ENCODE measurements around the gene ITPA. TPM values are rescaled to one million over a fixed set of nuclear protein-coding genes. Genes with fewer than 3 reads are reported as not detected.
A peak's percentile ranks its signal among the peaks of the same experiment; 100 is the strongest.

Gene ITPA
- total and polyA plus RNA-seq, 2 of the 8 experiments (the other 6 are each of a cell fraction or from before 2014, with no cell fraction given) = 88.2 to 94.0 TPM

DNA sequence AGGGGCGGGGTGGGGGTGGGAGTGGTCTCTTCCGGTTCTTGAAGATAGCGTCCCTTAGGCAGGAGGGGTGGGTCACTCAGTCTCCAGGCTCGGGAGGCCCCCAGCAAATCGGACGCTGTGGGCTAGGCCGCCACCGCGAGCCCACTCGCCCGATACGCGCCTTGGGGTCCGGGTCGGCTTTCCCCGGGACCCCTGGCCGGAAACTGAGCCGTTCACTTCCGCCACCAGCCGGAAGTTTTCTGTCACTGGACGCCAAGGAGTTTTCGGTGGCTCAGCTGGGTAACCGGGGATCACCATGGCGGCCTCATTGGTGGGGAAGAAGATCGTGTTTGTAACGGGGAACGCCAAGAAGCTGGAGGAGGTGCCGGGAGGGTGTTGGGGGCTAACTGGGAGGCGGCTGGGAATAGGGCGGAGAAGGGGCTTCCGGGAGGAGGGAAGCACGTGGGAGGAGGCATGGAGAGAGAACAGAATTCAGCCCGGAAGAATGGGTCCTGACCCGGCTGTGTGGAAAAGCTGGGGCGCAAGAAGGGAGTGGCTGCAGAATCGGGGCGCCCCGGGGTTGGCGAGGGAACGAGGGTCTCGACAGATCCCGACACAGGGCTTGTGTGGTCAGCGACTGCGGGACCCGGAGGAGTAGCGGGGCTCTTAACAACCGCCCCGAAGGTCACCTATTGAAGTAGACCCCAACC is at the start of gene ITPA (continued):
- TF ChIP-seq, protein P1, sequence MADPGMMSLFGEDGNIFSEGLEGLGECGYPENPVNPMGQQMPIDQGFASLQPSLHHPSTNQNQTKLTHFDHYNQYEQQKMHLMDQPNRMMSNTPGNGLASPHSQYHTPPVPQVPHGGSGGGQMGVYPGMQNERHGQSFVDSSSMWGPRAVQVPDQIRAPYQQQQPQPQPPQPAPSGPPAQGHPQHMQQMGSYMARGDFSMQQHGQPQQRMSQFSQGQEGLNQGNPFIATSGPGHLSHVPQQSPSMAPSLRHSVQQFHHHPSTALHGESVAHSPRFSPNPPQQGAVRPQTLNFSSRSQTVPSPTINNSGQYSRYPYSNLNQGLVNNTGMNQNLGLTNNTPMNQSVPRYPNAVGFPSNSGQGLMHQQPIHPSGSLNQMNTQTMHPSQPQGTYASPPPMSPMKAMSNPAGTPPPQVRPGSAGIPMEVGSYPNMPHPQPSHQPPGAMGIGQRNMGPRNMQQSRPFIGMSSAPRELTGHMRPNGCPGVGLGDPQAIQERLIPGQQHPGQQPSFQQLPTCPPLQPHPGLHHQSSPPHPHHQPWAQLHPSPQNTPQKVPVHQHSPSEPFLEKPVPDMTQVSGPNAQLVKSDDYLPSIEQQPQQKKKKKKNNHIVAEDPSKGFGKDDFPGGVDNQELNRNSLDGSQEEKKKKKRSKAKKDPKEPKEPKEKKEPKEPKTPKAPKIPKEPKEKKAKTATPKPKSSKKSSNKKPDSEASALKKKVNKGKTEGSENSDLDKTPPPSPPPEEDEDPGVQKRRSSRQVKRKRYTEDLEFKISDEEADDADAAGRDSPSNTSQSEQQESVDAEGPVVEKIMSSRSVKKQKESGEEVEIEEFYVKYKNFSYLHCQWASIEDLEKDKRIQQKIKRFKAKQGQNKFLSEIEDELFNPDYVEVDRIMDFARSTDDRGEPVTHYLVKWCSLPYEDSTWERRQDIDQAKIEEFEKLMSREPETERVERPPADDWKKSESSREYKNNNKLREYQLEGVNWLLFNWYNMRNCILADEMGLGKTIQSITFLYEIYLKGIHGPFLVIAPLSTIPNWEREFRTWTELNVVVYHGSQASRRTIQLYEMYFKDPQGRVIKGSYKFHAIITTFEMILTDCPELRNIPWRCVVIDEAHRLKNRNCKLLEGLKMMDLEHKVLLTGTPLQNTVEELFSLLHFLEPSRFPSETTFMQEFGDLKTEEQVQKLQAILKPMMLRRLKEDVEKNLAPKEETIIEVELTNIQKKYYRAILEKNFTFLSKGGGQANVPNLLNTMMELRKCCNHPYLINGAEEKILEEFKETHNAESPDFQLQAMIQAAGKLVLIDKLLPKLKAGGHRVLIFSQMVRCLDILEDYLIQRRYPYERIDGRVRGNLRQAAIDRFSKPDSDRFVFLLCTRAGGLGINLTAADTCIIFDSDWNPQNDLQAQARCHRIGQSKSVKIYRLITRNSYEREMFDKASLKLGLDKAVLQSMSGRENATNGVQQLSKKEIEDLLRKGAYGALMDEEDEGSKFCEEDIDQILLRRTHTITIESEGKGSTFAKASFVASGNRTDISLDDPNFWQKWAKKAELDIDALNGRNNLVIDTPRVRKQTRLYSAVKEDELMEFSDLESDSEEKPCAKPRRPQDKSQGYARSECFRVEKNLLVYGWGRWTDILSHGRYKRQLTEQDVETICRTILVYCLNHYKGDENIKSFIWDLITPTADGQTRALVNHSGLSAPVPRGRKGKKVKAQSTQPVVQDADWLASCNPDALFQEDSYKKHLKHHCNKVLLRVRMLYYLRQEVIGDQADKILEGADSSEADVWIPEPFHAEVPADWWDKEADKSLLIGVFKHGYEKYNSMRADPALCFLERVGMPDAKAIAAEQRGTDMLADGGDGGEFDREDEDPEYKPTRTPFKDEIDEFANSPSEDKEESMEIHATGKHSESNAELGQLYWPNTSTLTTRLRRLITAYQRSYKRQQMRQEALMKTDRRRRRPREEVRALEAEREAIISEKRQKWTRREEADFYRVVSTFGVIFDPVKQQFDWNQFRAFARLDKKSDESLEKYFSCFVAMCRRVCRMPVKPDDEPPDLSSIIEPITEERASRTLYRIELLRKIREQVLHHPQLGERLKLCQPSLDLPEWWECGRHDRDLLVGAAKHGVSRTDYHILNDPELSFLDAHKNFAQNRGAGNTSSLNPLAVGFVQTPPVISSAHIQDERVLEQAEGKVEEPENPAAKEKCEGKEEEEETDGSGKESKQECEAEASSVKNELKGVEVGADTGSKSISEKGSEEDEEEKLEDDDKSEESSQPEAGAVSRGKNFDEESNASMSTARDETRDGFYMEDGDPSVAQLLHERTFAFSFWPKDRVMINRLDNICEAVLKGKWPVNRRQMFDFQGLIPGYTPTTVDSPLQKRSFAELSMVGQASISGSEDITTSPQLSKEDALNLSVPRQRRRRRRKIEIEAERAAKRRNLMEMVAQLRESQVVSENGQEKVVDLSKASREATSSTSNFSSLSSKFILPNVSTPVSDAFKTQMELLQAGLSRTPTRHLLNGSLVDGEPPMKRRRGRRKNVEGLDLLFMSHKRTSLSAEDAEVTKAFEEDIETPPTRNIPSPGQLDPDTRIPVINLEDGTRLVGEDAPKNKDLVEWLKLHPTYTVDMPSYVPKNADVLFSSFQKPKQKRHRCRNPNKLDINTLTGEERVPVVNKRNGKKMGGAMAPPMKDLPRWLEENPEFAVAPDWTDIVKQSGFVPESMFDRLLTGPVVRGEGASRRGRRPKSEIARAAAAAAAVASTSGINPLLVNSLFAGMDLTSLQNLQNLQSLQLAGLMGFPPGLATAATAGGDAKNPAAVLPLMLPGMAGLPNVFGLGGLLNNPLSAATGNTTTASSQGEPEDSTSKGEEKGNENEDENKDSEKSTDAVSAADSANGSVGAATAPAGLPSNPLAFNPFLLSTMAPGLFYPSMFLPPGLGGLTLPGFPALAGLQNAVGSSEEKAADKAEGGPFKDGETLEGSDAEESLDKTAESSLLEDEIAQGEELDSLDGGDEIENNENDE (IDR thresholded peaks at IDR 0.05; ENCODE audit: insufficient replicate concordance, low read length) = no peak
- TF ChIP-seq POLR2A (IDR thresholded peaks at IDR 0.05; ENCODE audit: control extremely low read depth in 1 of 2, low read depth in 2 of 2, low read length in 2 of 2) = peak in 1 of 2 experiments; percentile 22; a peak in 2 of 3 replicates
- no peak for TF ChIP-seq CHD2 (IDR thresholded peaks at IDR 0.05; ENCODE audit: low read length)
- TF ChIP-seq RNF2 (IDR thresholded peaks at IDR 0.05; ENCODE audit: borderline replicate concordance, low read depth, low read length, missing control alignments, poor library complexity, severe bottlenecking) = no peak
- TF ChIP-seq, protein P2, sequence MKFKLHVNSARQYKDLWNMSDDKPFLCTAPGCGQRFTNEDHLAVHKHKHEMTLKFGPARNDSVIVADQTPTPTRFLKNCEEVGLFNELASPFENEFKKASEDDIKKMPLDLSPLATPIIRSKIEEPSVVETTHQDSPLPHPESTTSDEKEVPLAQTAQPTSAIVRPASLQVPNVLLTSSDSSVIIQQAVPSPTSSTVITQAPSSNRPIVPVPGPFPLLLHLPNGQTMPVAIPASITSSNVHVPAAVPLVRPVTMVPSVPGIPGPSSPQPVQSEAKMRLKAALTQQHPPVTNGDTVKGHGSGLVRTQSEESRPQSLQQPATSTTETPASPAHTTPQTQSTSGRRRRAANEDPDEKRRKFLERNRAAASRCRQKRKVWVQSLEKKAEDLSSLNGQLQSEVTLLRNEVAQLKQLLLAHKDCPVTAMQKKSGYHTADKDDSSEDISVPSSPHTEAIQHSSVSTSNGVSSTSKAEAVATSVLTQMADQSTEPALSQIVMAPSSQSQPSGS (IDR thresholded peaks at IDR 0.05; ENCODE audit: low read length) = no peak
- no peak for TF ChIP-seq JUND (IDR thresholded peaks at IDR 0.05; ENCODE audit: low read length)
- peak; percentile 93 for TF ChIP-seq SAP30 (IDR thresholded peaks at IDR 0.05; ENCODE audit: insufficient read depth, insufficient replicate concordance, low read length)
- TF ChIP-seq CREB1 (IDR thresholded peaks at IDR 0.05) = no peak
